ENCODE results near the gene ANTXR2. TPM values are rescaled to one million over a fixed set of nuclear protein-coding genes. Genes with fewer than 3 reads are reported as not detected.

The ANTXR2 gene
- total RNA-seq, 2 donors from 2014 or later, result 47.4 to 121 TPM

DNA sequence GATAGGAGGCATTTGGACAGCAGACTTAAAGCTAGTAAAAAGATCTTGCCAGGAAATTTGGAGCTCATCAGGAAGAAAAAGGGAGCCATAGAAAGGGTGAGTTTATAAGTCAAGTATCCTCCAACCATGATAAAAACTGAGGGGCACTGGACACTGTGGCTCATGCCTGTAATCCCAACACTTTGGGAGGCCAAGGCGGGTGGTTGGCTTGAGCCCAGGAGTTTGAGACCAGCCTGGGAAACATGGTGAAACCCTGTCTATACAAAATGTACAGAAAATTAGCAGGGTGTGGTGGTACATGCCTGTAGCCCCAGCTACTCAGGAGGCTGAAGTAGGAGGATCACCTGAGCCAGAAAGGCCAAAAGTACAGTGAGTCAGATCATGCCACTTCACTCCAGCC, 48.7 kb downstream of the ANTXR2 start:
- no peaks in the 10 kb centered on the region for H3K27me3 ChIP-seq
- no peak overlapping the region for H3K4me3 ChIP-seq
- H3K4me1 ChIP-seq, result no peaks in the 10 kb centered on the region
- DNase-seq, result no peak
- H3K9me3 ChIP-seq, result no peaks in the 10 kb centered on the region
- H3K27ac ChIP-seq, result no peak overlapping the region
- H3K9ac ChIP-seq (ENCODE audit: low read depth in 2 of 2, low read length in 2 of 2), result no peak overlapping the region
- intact Hi-C loops (cut with DNase I), result no loop called here
- no peak for TF ChIP-seq CTCF (IDR thresholded peaks at IDR 0.05)
- H3K36me3 ChIP-seq, result peaks cover 4% of the 10 kb centered on the region

DNA sequence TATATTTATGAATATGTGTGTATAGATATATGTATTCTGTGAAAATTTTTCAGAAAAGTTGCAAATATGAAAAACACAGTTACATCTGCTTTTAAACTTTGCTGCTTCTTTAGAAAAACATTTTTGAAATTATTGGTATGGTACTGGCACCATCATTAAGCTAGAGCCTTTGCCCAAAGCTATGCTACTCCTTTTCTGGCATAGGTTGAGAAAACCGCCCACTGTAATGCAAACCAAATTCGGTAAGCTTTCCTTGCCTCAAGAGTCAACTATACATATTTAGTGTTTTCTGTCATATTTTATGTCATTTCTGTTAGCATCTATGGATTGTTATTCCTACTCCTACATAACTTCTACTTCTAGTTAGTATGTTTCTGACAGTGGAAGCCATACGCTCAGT, 50.7 kb downstream of the ANTXR2 start:
- Histone ChIP-seq H3K36me3 (peaks cover 4% of the 10 kb centered on the region), H3K9ac (ENCODE audit: low read depth in 2 of 2, low read length in 2 of 2) (no peak overlapping the region), H3K4me3 (no peak overlapping the region), H3K9me3 (no peaks in the 10 kb centered on the region), H3K27me3 (no peaks in the 10 kb centered on the region), H3K4me1 (no peaks in the 10 kb centered on the region), H3K27ac (no peak overlapping the region)
- no peak for DNase-seq
- TF ChIP-seq CTCF (IDR thresholded peaks at IDR 0.05), result no peak
- intact Hi-C loops (cut with DNase I), result no loop called here

- no peak overlapping the region for H3K9ac ChIP-seq (ENCODE audit: low read depth in 2 of 2, low read length in 2 of 2)
These were observed 55.7 kb downstream of the ANTXR2 start for GRCh38 chr4:80017125-80017854.

GRCh38 chr4:80016506-80016905, 56.5 kb downstream of the ANTXR2 start:
- TF ChIP-seq CTCF (IDR thresholded peaks at IDR 0.05), result no peak
- Histone ChIP-seq H3K27me3 (no peaks in the 10 kb centered on the region), H3K9ac (ENCODE audit: low read depth in 2 of 2, low read length in 2 of 2) (no peak overlapping the region), H3K4me1 (no peaks in the 10 kb centered on the region), H3K36me3 (peaks cover 4% of the 10 kb centered on the region), H3K9me3 (no peaks in the 10 kb centered on the region), H3K4me3 (no peak overlapping the region), H3K27ac (no peak overlapping the region)
- intact Hi-C loops (cut with DNase I), result no loop called here
- DNase-seq, result no peak

More at GRCh38 chr4:80017125-80017854, 55.7 kb downstream of the ANTXR2 start:
- Histone ChIP-seq H3K27ac (no peak overlapping the region), H3K4me3 (no peak overlapping the region), H3K27me3 (no peaks in the 10 kb centered on the region), H3K4me1 (no peaks in the 10 kb centered on the region), H3K36me3 (peaks cover 4% of the 10 kb centered on the region), H3K9me3 (no peaks in the 10 kb centered on the region)
- intact Hi-C loops (cut with DNase I), result no loop called here
- DNase-seq, result no peak
- TF ChIP-seq CTCF (IDR thresholded peaks at IDR 0.05), result no peak

DNA sequence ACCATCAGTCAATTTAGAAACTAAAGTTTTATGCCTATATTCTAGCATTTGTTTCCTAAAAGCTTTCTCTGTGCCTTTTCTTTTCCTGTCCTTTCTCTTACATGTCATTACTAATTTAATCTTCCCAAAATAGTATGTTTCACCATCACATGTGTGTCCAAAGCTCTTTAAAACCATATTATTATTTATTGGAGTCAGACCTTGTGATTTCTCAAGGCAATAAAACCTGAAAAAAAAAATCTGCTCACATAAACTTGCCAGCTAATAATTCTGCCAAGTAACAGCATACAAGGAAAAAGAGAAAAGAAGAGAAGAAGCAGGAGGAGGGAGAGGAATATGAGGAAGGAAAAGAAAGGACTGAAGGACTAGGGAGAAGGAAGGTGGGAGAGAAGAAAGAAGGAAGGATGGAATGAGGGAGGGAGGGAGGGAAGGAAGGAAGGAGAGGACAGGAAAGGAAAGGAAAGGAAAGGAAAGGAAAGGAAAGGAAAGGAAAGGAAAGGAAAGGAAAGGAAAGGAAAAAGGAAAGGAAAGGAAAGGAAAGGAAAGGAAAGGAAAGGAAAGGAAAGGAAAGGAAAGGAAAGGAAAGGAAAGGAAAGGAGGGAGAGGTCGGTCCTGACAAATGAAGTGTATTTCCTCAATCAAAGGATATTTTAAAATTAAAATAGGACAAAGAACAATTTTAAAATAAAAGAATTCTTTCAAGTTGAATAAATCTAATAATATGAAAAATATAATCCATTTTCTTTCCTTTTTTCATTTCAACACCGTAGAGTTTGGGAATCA, 57.4 kb downstream of the ANTXR2 start:
- no peaks in the 10 kb centered on the region for H3K27me3 ChIP-seq
- H3K4me1 ChIP-seq, result no peaks in the 10 kb centered on the region
- intact Hi-C loops (cut with DNase I), result no loop called here
- H3K4me3 ChIP-seq, result no peak overlapping the region
- no peak for TF ChIP-seq CTCF (IDR thresholded peaks at IDR 0.05)
- H3K9me3 ChIP-seq, result no peaks in the 10 kb centered on the region
- DNase-seq, result no peak
- H3K27ac ChIP-seq, result no peak overlapping the region
- H3K36me3 ChIP-seq, result peaks cover 4% of the 10 kb centered on the region
- H3K9ac ChIP-seq (ENCODE audit: low read depth in 2 of 2, low read length in 2 of 2), result no peak overlapping the region

All from colonic mucosa (tissue), 4 donors.